Transverse colon (tissue), 4 donors: ENCODE data around the gene ABCC9. TPM values are rescaled to one million over a fixed set of nuclear protein-coding genes. Genes with fewer than 3 reads are reported as not detected.
"Not testable (repeated sequence)": the region's sequence is repeated elsewhere in the genome, so short reads cannot be mapped to it uniquely, and the experiment has no call there.

Experiments used
- DNase-seq: peaks from one replicate; pipeline ENCODE4 v3.0.0-alpha.2; 2019
- H3K27ac ChIP-seq, 4 donors: fragments of 200-600 bp; sonication (generic); 2 replicates each; pipeline ENCODE4 v1.5.1; 2016 to 2018; ENCODE audit warnings: inconsistent platforms in 4 of 4
- H3K27me3 ChIP-seq: fragments of 200-600 bp; sonication (generic); 2 replicates; pipeline ENCODE4 v1.5.1; 2017; ENCODE audit warnings: inconsistent platforms
- H3K36me3 ChIP-seq, 4 donors: fragments of 200-600 bp; sonication (generic); 2 replicates each; pipeline ENCODE4 v1.5.1; 2017 to 2019; ENCODE audit warnings: inconsistent platforms in 4 of 4
- H3K4me1 ChIP-seq, 4 donors: fragments of 200-600 bp; sonication (generic); 2 replicates each; pipeline ENCODE4 v1.5.1; 2017 to 2020; ENCODE audit warnings: inconsistent platforms in 4 of 4
- H3K4me3 ChIP-seq, 4 donors: fragments of 200-600 bp; sonication (generic); 1 replicate in 1 of 4; 2 replicates in 3 of 4; pipeline versions ENCODE4 v1.5.1 to v1.6.1; 2017 to 2019; ENCODE audit warnings: inconsistent platforms in 4 of 4
- H3K9me3 ChIP-seq, 2 donors: fragments of 200-600 bp; sonication (generic); 2 replicates each; pipeline ENCODE4 v1.5.1; 2017 to 2019; ENCODE audit warnings: inconsistent platforms in 2 of 2
- EP300 ChIP-seq: sonication (generic); formaldehyde crosslinking; IDR thresholded peaks from one replicate; pipeline ENCODE4 v1.6.1; 2017; ENCODE audit warnings: antibody characterized with exemption, low read depth
- POLR2A ChIP-seq: fragments of 450-650 bp; IDR thresholded peaks from one replicate; pipeline ENCODE4 v1.6.1; 2016; ENCODE audit warnings: antibody characterized with exemption, mild to moderate bottlenecking, moderate library complexity
- POLR2AphosphoS5 ChIP-seq, 3 donors: sonication (generic); formaldehyde crosslinking; IDR thresholded peaks; one replicate each; pipeline ENCODE4 v1.6.1; 2016; ENCODE audit warnings: antibody characterized with exemption in 3 of 3
- WGBS, 2 donors: methylation state at CpG; one replicate each; pipeline ENCODE4 v1.1.5; 2018; ENCODE audit warnings: low coverage in 1 of 2; 5-methylcytosine and 5-hydroxymethylcytosine counted together
- in situ Hi-C, 4 donors: fragments of 200-750 bp; cut with MboI; loops; one replicate each; pipeline versions ENCODE4 v1.15.0 to v1.15.1; 2017; ENCODE audit warnings: low sequenced_read_pairs in 3 of 4, low pct_ligation_motif_present in 1 of 4, low pct_unique_long_range_greater_than_20kb in 1 of 4
- intact Hi-C: fragments of 100-400 bp; cut with DNase I; formaldehyde crosslinking; loops from one replicate; pipeline ENCODE4 v1.15.1; 2023; ENCODE audit warnings: low total_unique reads
- total RNA-seq, 4 donors: library from RNA; depleted of rRNA; stranded (reverse); fragments of >200 nt; gene quantifications; one replicate each; pipeline ENCODE4 v1.1.0, GENCODE V29; 2016
- TF ChIP-seq, protein P1 (sequence below), 5 experiments: fragments of 200-600 bp in 3 of 5; fragments of 450-650 bp in 2 of 5; sonication (generic) in 3 of 5; IDR thresholded peaks; 1 replicate in 2 of 5; 2 replicates in 3 of 5; pipeline ENCODE4 v1.5.1; 2016 to 2017; ENCODE audit warnings: antibody characterized with exemption in 5 of 5, inconsistent platforms in 3 of 5, mild to moderate bottlenecking in 2 of 5, moderate library complexity in 1 of 5

Gene ABCC9
- total RNA-seq, 4 donors from 2014 or later = 5.2 to 10.2 (median 8.0) TPM

- no peaks in the 10 kb centered on the region for H3K9me3 ChIP-seq
- H3K4me3 ChIP-seq = no peak overlapping the region
- intact Hi-C loops = no loop called here
- peaks cover 7% of the 10 kb centered on the region for H3K27me3 ChIP-seq
- TF ChIP-seq POLR2AphosphoS5 (IDR thresholded peaks at IDR 0.05) = no peak
- DNase-seq = no peak
- no peak overlapping the region for H3K27ac ChIP-seq
- H3K36me3 ChIP-seq = no peaks in the 10 kb centered on the region
- H3K4me1 ChIP-seq = no peaks in the 10 kb centered on the region
- 85 to 87% methylated on average over 4 of the region's 4 CpGs for WGBS, 2 donors
- in situ Hi-C loops = no loop called here
Measured at GRCh38 chr12:21933656-21934055, 7.6 kb downstream of the ABCC9 start.

GRCh38 chr12:21929972-21930371, 11.3 kb downstream of the ABCC9 start:
- in situ Hi-C loops, intact Hi-C loops, H3K27me3 ChIP-seq, H3K4me1 ChIP-seq, H3K36me3 ChIP-seq, H3K27ac ChIP-seq, H3K4me3 ChIP-seq, DNase-seq, H3K9me3 ChIP-seq: not testable (repeated sequence)
- 96% methylated on average over 1 of the region's 1 CpG; no CpG with 5 or more reads in 1 of the 2 donors for WGBS, 2 donors

GRCh38 chr12:21925296-21925913, 15.8 kb downstream of the ABCC9 start:
- Histone ChIP-seq H3K9me3 (no peaks in the 10 kb centered on the region), H3K27ac (no peak overlapping the region), H3K4me1 (no peaks in the 10 kb centered on the region), H3K27me3 (no peaks in the 10 kb centered on the region), H3K4me3 (no peak overlapping the region), H3K36me3 (no peaks in the 10 kb centered on the region)
- in situ Hi-C loops = no loop called here
- DNase-seq = no peak
- TF ChIP-seq POLR2A (no peak), EP300 (no peak)
- intact Hi-C loops = no loop called here
- WGBS, 2 donors = 71 to 73% methylated on average over 3 of the region's 3 CpGs

DNA sequence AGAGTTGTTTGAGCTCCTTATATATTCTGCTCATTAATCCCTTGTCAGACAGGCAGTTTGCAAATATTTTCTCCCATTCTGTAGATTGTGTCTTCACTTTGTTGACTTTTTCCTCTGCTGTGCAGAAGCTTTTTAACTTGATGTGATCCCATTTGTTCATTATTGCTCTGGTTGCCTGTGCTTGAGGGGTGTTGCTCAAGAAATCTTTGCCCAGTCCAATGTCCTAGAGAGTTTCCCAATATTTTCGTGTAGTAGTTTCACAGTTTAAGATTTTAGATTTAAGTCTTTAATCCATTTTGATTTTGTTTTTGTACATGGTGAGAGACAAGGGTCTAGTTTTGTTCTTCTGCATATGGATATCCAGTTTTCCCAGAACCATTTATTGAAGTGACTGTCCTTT, 19.8 kb downstream of the ABCC9 start:
- no peaks in the 10 kb centered on the region for H3K9me3 ChIP-seq
- H3K4me3 ChIP-seq = no peak overlapping the region
- no peaks in the 10 kb centered on the region for H3K27me3 ChIP-seq
- WGBS, 2 donors = 55 to 60% methylated on average over 1 of the region's 1 CpG
- TF ChIP-seq POLR2AphosphoS5 (IDR thresholded peaks at IDR 0.05) (no peak), POLR2A (no peak), EP300 (no peak)
- TF ChIP-seq, protein P1, sequence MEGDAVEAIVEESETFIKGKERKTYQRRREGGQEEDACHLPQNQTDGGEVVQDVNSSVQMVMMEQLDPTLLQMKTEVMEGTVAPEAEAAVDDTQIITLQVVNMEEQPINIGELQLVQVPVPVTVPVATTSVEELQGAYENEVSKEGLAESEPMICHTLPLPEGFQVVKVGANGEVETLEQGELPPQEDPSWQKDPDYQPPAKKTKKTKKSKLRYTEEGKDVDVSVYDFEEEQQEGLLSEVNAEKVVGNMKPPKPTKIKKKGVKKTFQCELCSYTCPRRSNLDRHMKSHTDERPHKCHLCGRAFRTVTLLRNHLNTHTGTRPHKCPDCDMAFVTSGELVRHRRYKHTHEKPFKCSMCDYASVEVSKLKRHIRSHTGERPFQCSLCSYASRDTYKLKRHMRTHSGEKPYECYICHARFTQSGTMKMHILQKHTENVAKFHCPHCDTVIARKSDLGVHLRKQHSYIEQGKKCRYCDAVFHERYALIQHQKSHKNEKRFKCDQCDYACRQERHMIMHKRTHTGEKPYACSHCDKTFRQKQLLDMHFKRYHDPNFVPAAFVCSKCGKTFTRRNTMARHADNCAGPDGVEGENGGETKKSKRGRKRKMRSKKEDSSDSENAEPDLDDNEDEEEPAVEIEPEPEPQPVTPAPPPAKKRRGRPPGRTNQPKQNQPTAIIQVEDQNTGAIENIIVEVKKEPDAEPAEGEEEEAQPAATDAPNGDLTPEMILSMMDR (IDR thresholded peaks at IDR 0.05) = no peak
- H3K36me3 ChIP-seq = no peaks in the 10 kb centered on the region
- intact Hi-C loops = no loop called here
- no peak overlapping the region for H3K27ac ChIP-seq
- H3K4me1 ChIP-seq = no peaks in the 10 kb centered on the region
- DNase-seq = no peak
- in situ Hi-C loops = no loop called here

- Histone ChIP-seq H3K9me3 (no peaks in the 10 kb centered on the region), H3K4me3 (no peak overlapping the region), H3K4me1 (no peaks in the 10 kb centered on the region), H3K27ac (no peak overlapping the region), H3K36me3 (no peaks in the 10 kb centered on the region), H3K27me3 (no peaks in the 10 kb centered on the region)
- in situ Hi-C loops (no loop called here), intact Hi-C loops (no loop called here)
- DNase-seq = no peak
- 75 to 77% methylated on average over 2 to 3 of the region's 3 CpGs for WGBS, 2 donors
- TF ChIP-seq EP300 = no peak
- TF ChIP-seq, protein P1 (IDR thresholded peaks at IDR 0.05) = no peak
- no peak for TF ChIP-seq POLR2AphosphoS5 (IDR thresholded peaks at IDR 0.05)
- TF ChIP-seq POLR2A = no peak
Measured at GRCh38 chr12:21918456-21918855, 22.8 kb downstream of the ABCC9 start.

DNA sequence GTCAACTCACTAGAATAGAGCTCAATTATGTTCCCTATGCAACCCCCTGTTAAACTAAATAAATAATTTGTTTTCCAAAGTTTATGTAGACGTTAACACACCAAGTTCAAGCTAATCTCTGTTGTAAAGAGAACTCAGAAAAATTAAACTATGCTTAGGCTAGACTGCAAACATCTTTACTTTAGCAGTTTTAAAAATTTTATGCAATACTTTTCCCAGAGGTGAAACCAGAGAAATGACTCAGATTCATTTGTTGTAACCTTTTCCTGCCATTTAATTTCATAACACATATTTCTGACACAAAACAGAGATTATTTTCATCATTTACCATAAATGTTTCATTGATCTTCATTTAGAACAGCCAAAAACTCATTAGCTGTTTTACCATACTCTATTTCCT, 27.4 kb downstream of the ABCC9 start:
- intact Hi-C loops = no loop called here
- H3K27me3 ChIP-seq = no peaks in the 10 kb centered on the region
- no peak for TF ChIP-seq POLR2A
- TF ChIP-seq EP300 = no peak
- no peak for TF ChIP-seq POLR2AphosphoS5 (IDR thresholded peaks at IDR 0.05)
- TF ChIP-seq, protein P1 (IDR thresholded peaks at IDR 0.05) = no peak
- no peak for DNase-seq
- in situ Hi-C loops = no loop called here
- no peaks in the 10 kb centered on the region for H3K4me1 ChIP-seq
- no peaks in the 10 kb centered on the region for H3K9me3 ChIP-seq
- 43 to 50% methylated on average over 1 of the region's 1 CpG for WGBS, 2 donors
- no peak overlapping the region for H3K4me3 ChIP-seq
- no peak overlapping the region for H3K27ac ChIP-seq
- H3K36me3 ChIP-seq = no peaks in the 10 kb centered on the region
